Mesodermal cell (in vitro differentiated cells): Measurements from ENCODE around the gene PIGO.

Experiments used
- H3K27ac ChIP-seq: 2 replicates; pipeline ENCODE4 v1.7.0; 2013; ENCODE audit warnings: mild to moderate bottlenecking, low read depth, low read length, moderate library complexity; ENCODE audit not compliant: severe bottlenecking
- H3K36me3 ChIP-seq: 2 replicates; pipeline ENCODE4 v1.7.1; 2013; ENCODE audit warnings: mild to moderate bottlenecking, low read length, moderate library complexity; ENCODE audit not compliant: control insufficient read depth, insufficient read depth
- H3K4me1 ChIP-seq: one replicate; pipeline ENCODE4 v1.7.1; 2013; ENCODE audit warnings: mild to moderate bottlenecking, low read length; ENCODE audit not compliant: insufficient read depth, control insufficient read depth, poor library complexity, severe bottlenecking
- H3K4me3 ChIP-seq: 2 replicates; pipeline ENCODE4 v1.7.0; 2013; ENCODE audit warnings: low read length, control low read depth, mild to moderate bottlenecking; ENCODE audit not compliant: insufficient read depth, poor library complexity, severe bottlenecking; ENCODE audit errors: extremely low read depth
- H3K9me3 ChIP-seq: 2 replicates; pipeline ENCODE4 v1.7.1; 2013; ENCODE audit warnings: mild to moderate bottlenecking, low read length, moderate library complexity; ENCODE audit not compliant: control insufficient read depth
- WGBS, 2 experiments: methylation state at CpG; one replicate each; pipeline ENCODE4 v1.1.5; 2013; ENCODE audit warnings: missing lambda C conversion rate in 2 of 2; ENCODE audit not compliant: insufficient coverage in 2 of 2; 5-methylcytosine and 5-hydroxymethylcytosine counted together

The PIGO gene

GRCh38 chr9:35044071-35044470, 52.3 kb downstream of the PIGO start:
- H3K9me3 ChIP-seq = no peaks in the 10 kb centered on the region
- peaks cover 16% of the 10 kb centered on the region for H3K4me1 ChIP-seq
- no peak overlapping the region for H3K27ac ChIP-seq
- H3K4me3 ChIP-seq = no peak overlapping the region
- peaks cover 51% of the 10 kb centered on the region for H3K36me3 ChIP-seq
- 60 to 64% methylated on average over 1 to 2 of the region's 3 CpGs for WGBS, 2 experiments

- no peak overlapping the region for H3K27ac ChIP-seq
- 93% methylated on average over 3 to 4 of the region's 6 CpGs for WGBS, 2 experiments
These were observed 53.4 kb downstream of the PIGO start for GRCh38 chr9:35042891-35043545.

GRCh38 chr9:35042081-35042604, 54.2 kb downstream of the PIGO start:
- peaks cover 50% of the 10 kb centered on the region for H3K36me3 ChIP-seq
- H3K27ac ChIP-seq = no peak overlapping the region
- H3K4me1 ChIP-seq = peaks cover 16% of the 10 kb centered on the region
- no peaks in the 10 kb centered on the region for H3K9me3 ChIP-seq
- H3K4me3 ChIP-seq = no peak overlapping the region
- 94 to 100% methylated on average over 1 to 3 of the region's 3 CpGs for WGBS, 2 experiments

More at GRCh38 chr9:35042891-35043545, 53.4 kb downstream of the PIGO start:
- Histone ChIP-seq H3K36me3 (peaks cover 48% of the 10 kb centered on the region), H3K4me1 (peaks cover 16% of the 10 kb centered on the region), H3K4me3 (no peak overlapping the region), H3K9me3 (no peaks in the 10 kb centered on the region)
